ENCODE results near the gene LGI4. TPM values are rescaled to one million over a fixed set of nuclear protein-coding genes. Genes with fewer than 3 reads are reported as not detected.
"Not testable (repeated sequence)": the region's sequence is repeated elsewhere in the genome, so short reads cannot be mapped to it uniquely, and the experiment has no call there.

LGI4 gene
- total RNA-seq, 1 donor from 2014 or later, result 244 TPM

GRCh38 chr19:35115177-35115951 lies 19.5 kb downstream of the LGI4 start, which contains the start of gene FXYD3:
FXYD3 (plus strand) TSS chr19:35115823; CDS start chr19:35119377, 3,554 bp downstream.
- DNase-seq (ENCODE audit: low spot score) (peak; percentile 89), ATAC-seq (peak; percentile 79)
- intact Hi-C loops (cut with DNase I), result no loop called here

- peak; percentile 84 for ATAC-seq
- DNase-seq (ENCODE audit: low spot score), result peak; percentile 89
- intact Hi-C loops (cut with DNase I), result no loop called here
Measured at GRCh38 chr19:35114353-35115176, 20.3 kb downstream of the LGI4 start.

- intact Hi-C loops (cut with DNase I), result no loop called here
- no peak for DNase-seq (ENCODE audit: low spot score)
- ATAC-seq, result no peak
Measured at GRCh38 chr19:35112995-35113688, 21.7 kb downstream of the LGI4 start.

GRCh38 chr19:35110974-35111373 lies 23.9 kb downstream of the LGI4 start:
- ATAC-seq (no peak), DNase-seq (ENCODE audit: low spot score) (no peak)
- intact Hi-C loops (cut with DNase I), result no loop called here

GRCh38 chr19:35109395-35110112 lies 25.3 kb downstream of the LGI4 start:
- ATAC-seq (no peak), DNase-seq (ENCODE audit: low spot score) (no peak)
- intact Hi-C loops (cut with DNase I), result no loop called here

GRCh38 chr19:35108730-35109129 lies 26.1 kb downstream of the LGI4 start:
- intact Hi-C loops (cut with DNase I), result no loop called here
- DNase-seq (ENCODE audit: low spot score) (no peak), ATAC-seq (no peak)

- DNase-seq (ENCODE audit: low spot score), result no peak
- peak; percentile 84 for ATAC-seq
- intact Hi-C loops (cut with DNase I), result no loop called here
Measured at GRCh38 chr19:35107545-35107944, 27.3 kb downstream of the LGI4 start.

GRCh38 chr19:35106898-35107541 lies 27.8 kb downstream of the LGI4 start:
- intact Hi-C loops (cut with DNase I), result no loop called here
- no peak for DNase-seq (ENCODE audit: low spot score)
- ATAC-seq, result peak; percentile 4

- ATAC-seq (no peak), DNase-seq (ENCODE audit: low spot score) (no peak)
- intact Hi-C loops (cut with DNase I), result no loop called here
Measured at GRCh38 chr19:35106291-35106583, 28.6 kb downstream of the LGI4 start.

GRCh38 chr19:35105411-35106290 lies 29.2 kb downstream of the LGI4 start:
- DNase-seq (ENCODE audit: low spot score), result no peak
- intact Hi-C loops (cut with DNase I), result no loop called here
- ATAC-seq, result no peak

- intact Hi-C loops (cut with DNase I), result no loop called here
- no peak for ATAC-seq
- no peak for DNase-seq (ENCODE audit: low spot score)
Measured at GRCh38 chr19:35105047-35105410, 29.8 kb downstream of the LGI4 start.

GRCh38 chr19:35104361-35104760 lies 30.5 kb downstream of the LGI4 start:
- DNase-seq (ENCODE audit: low spot score), result no peak
- intact Hi-C loops (cut with DNase I), result no loop called here
- ATAC-seq, result no peak

GRCh38 chr19:35103614-35104013 lies 31.2 kb downstream of the LGI4 start:
- DNase-seq (ENCODE audit: low spot score); ATAC-seq; intact Hi-C loops (cut with DNase I): not testable (repeated sequence)

- ATAC-seq; intact Hi-C loops (cut with DNase I); DNase-seq (ENCODE audit: low spot score): not testable (repeated sequence)
Measured at GRCh38 chr19:35101949-35102348, 32.9 kb downstream of the LGI4 start.

GRCh38 chr19:35100588-35101533 lies 34.0 kb downstream of the LGI4 start:
- intact Hi-C loops (cut with DNase I), result no loop called here
- ATAC-seq (no peak), DNase-seq (ENCODE audit: low spot score) (no peak)

- DNase-seq (ENCODE audit: low spot score), result no peak
- no peak for ATAC-seq
- intact Hi-C loops (cut with DNase I), result no loop called here
Measured at GRCh38 chr19:35099897-35100275, 35.0 kb downstream of the LGI4 start.
